Ureter (tissue), 1 donor: ENCODE results near the gene SP6. TPM values are rescaled to one million over a fixed set of nuclear protein-coding genes. Genes with fewer than 3 reads are reported as not detected.

Experiments
- total RNA-seq: library from RNA; stranded (reverse); gene quantifications from one replicate; pipeline ENCODE4 v1.2.4, GENCODE V29; 2023
- donor health status: DM: yes; HTN: yes; CAD: no.

Gene SP6
- total RNA-seq, 1 donor from 2014 or later, result 9.2 TPM

Other genes with a start within 250 kb of the SP6 start
- gene KPNB1, start 201.2 kb downstream of the SP6 start, total RNA-seq, result 352 TPM
- 9.2 TPM for gene TBKBP1, start 157.0 kb downstream of the SP6 start, total RNA-seq
- gene TBX21, start 117.9 kb downstream of the SP6 start, total RNA-seq, result 1.2 TPM
- 27.2 TPM for gene OSBPL7, start 29.4 kb downstream of the SP6 start, total RNA-seq
- 38.2 TPM for gene MRPL10, start 19.6 kb downstream of the SP6 start, total RNA-seq
- 0.31 TPM for gene LRRC46, start 19.5 kb downstream of the SP6 start, total RNA-seq
- gene SCRN2, start 9.9 kb downstream of the SP6 start, total RNA-seq, result 36.5 TPM
- gene SP2, start 45.1 kb upstream of the SP6 start, total RNA-seq, result 22.7 TPM
- 40.9 TPM for gene PNPO, start 90.4 kb upstream of the SP6 start, total RNA-seq
- 12.2 TPM for gene PRR15L, start 106.7 kb upstream of the SP6 start, total RNA-seq
- gene CDK5RAP3, start 120.0 kb upstream of the SP6 start, total RNA-seq, result 207 TPM
- 29.1 TPM for gene COPZ2, start 186.6 kb upstream of the SP6 start, total RNA-seq
- gene NFE2L1, start 197.2 kb upstream of the SP6 start, total RNA-seq, result 143 TPM